ENCODE data around the gene CNPY4.

CNPY4 gene

GRCh38 chr7:100093054-100093453, 26.4 kb upstream of the CNPY4 start:
- DNase-seq: no peak

- no peak for DNase-seq
Observed at GRCh38 chr7:100093498-100093897, 25.9 kb upstream of the CNPY4 start.

GRCh38 chr7:100093925-100094486, 25.4 kb upstream of the CNPY4 start:
- DNase-seq: no peak

GRCh38 chr7:100095289-100095688, 24.1 kb upstream of the CNPY4 start:
- DNase-seq: no peak

- DNase-seq: no peak
Observed at GRCh38 chr7:100095704-100096103, 23.7 kb upstream of the CNPY4 start.

GRCh38 chr7:100098913-100099312, 20.5 kb upstream of the CNPY4 start:
- no peak for DNase-seq

- DNase-seq: no peak
Observed at GRCh38 chr7:100099452-100099851, 20.0 kb upstream of the CNPY4 start.

GRCh38 chr7:100100420-100101015, 18.9 kb upstream of the CNPY4 start:
- peak; percentile 68 for DNase-seq

- DNase-seq: peak; percentile 90
Observed at GRCh38 chr7:100101016-100101862, 18.2 kb upstream of the CNPY4 start, which contains the start of the genes AP4M1 and MCM7. AP4M1 (plus strand) TSS chr7:100101643; CDS start chr7:100101715, 72 bp downstream. MCM7 (minus strand) TSS chr7:100101397; CDS start chr7:100101294, 103 bp downstream.

GRCh38 chr7:100102950-100103840, 16.2 kb upstream of the CNPY4 start:
- DNase-seq: no peak

- no peak for DNase-seq
Observed at GRCh38 chr7:100105534-100105933, 13.9 kb upstream of the CNPY4 start.

GRCh38 chr7:100106633-100107032, 12.8 kb upstream of the CNPY4 start:
- no peak for DNase-seq

GRCh38 chr7:100107125-100107737, 12.2 kb upstream of the CNPY4 start:
- no peak for DNase-seq

- no peak for DNase-seq
Observed at GRCh38 chr7:100107890-100108289, 11.5 kb upstream of the CNPY4 start.

GRCh38 chr7:100109521-100110163, 9.8 kb upstream of the CNPY4 start:
- no peak for DNase-seq

GRCh38 chr7:100111156-100111555, 8.3 kb upstream of the CNPY4 start:
- no peak for DNase-seq

- no peak for DNase-seq
Observed at GRCh38 chr7:100111914-100112313, 7.5 kb upstream of the CNPY4 start.

- no peak for DNase-seq
Observed at GRCh38 chr7:100115026-100115425, 4.4 kb upstream of the CNPY4 start.

- no peak for DNase-seq
Observed at GRCh38 chr7:100118388-100119071, 904 bp upstream of the CNPY4 start.

- no peak for DNase-seq
Observed at GRCh38 chr7:100119970-100120732, 717 bp downstream of the CNPY4 start.

- DNase-seq: no peak
Observed at GRCh38 chr7:100120733-100121036, 1.3 kb downstream of the CNPY4 start.

Data from NCI-H1436 treated with DMSO at 0.1 percent for 48 hours (cell line).